Activated CD4-positive, alpha-beta T cell treated with anti-CD3 and anti-CD28 coated beads, Interleukin-2, amount 50 U/mL, for 16 hours (primary cell): ENCODE data around the gene WBP11.
"Not testable (repeated sequence)": the region's sequence is repeated elsewhere in the genome, so short reads cannot be mapped to it uniquely, and the experiment has no call there.

Experiments
- DNase-seq: peaks from one replicate; pipeline ENCODE4 v3.0.0-alpha.2; 2020

Gene WBP11

GRCh38 chr12:14770496-14771461 lies 32.5 kb downstream of the WBP11 start:
- DNase-seq: peak; percentile 98

- DNase-seq: peak; percentile 90
Observed at GRCh38 chr12:14769969-14770495, 33.2 kb downstream of the WBP11 start.

- no peak for DNase-seq
Observed at GRCh38 chr12:14769466-14769968, 33.8 kb downstream of the WBP11 start.

- DNase-seq: peak; percentile 31
Observed at GRCh38 chr12:14768823-14769405, 34.4 kb downstream of the WBP11 start.

- no peak for DNase-seq
Observed at GRCh38 chr12:14767617-14768016, 35.7 kb downstream of the WBP11 start.

GRCh38 chr12:14766649-14767215 lies 36.5 kb downstream of the WBP11 start:
- DNase-seq: no peak

GRCh38 chr12:14766020-14766419 lies 37.3 kb downstream of the WBP11 start:
- not testable (repeated sequence) for DNase-seq

- DNase-seq: no peak
Observed at GRCh38 chr12:14765398-14765797, 37.9 kb downstream of the WBP11 start.

GRCh38 chr12:14759711-14760280 lies 43.5 kb downstream of the WBP11 start:
- DNase-seq: not testable (repeated sequence)

GRCh38 chr12:14756334-14757143 lies 46.7 kb downstream of the WBP11 start:
- no peak for DNase-seq

- no peak for DNase-seq
Observed at GRCh38 chr12:14751986-14752385, 51.3 kb downstream of the WBP11 start.

- no peak for DNase-seq
Observed at GRCh38 chr12:14743061-14743460, 60.2 kb downstream of the WBP11 start.

GRCh38 chr12:14741942-14742341 lies 61.3 kb downstream of the WBP11 start:
- no peak for DNase-seq

- no peak for DNase-seq
Observed at GRCh38 chr12:14741153-14741552, 62.1 kb downstream of the WBP11 start.

- DNase-seq: not testable (repeated sequence)
Observed at GRCh38 chr12:14736441-14736840, 66.8 kb downstream of the WBP11 start.
